Urothelium cell line (cell line): ENCODE results near the gene BCAS3.
A peak's percentile ranks its signal among the peaks of the same experiment; 100 is the strongest.
"Not testable (repeated sequence)": the region's sequence is repeated elsewhere in the genome, so short reads cannot be mapped to it uniquely, and the experiment has no call there.

Source experiments
- DNase-seq: peaks from one replicate; pipeline ENCODE4 v3.0.0; 2011; ENCODE audit warnings: low spot score, mixed read lengths
- FAIRE-seq: peaks from 2 replicates; lab custom pipeline; 2011; peaks lifted over from hg19 to GRCh38; lab: Jason Lieb, UNC

The BCAS3 gene

DNA sequence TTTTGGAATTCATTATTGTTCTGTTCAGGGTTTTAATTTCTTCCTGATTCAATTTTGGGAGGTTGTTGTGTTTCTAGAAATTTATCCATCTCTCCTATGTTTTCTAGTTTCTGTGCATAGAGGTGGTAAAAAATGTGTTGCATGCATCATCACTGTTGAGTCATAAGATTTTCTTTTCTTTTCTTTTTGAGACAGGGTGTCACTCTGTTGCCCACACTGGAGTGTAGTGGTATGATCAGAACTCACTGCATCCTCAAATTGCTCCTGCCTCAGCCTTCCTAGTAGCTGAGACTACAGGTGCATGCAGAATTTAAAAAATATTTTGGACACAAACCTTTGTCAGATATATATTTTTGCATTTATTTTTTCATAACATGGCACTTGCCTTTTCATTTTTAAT is 184.8 kb downstream of the BCAS3 start:
- DNase-seq (no peak), FAIRE-seq (no peak)

DNA sequence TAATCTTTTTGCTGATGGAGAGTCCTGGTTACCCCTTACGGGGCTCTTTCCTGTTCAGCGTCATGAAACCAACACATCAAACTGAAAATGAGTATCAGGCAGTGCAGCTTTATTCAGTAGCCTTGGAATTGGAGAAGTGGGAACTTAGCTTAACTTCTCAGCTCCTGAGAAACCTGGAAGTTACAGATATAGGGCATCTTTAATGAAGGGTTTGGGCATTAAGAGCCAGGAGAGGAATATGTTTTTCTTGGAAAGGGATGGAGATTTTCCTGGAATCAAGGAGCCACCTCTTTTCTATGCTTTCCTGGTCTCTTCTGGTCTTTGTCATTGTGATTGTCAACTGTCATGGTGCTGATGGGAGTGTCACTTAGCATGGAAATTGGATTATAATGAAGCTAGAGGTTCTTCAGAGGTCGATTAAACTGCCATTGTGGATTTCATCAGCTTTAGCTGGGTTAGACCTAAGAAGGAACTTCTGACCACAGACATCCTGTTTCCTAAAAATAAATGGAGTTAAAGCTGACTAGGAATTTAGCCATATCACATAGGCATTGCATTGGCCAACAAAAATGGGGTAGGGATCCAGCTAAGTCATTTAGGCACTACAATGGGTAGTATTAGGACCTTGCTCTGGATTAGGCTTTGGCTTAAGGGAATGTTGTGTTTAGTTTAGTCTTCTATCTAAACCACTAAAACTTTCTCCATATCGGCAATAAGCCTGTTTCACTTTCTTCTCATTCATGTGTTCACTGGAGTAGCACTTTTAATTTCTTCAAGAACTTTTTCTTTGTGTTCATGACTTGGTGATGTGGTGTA is 186.4 kb downstream of the BCAS3 start:
- FAIRE-seq (peak; percentile 72), DNase-seq (no peak)

DNA sequence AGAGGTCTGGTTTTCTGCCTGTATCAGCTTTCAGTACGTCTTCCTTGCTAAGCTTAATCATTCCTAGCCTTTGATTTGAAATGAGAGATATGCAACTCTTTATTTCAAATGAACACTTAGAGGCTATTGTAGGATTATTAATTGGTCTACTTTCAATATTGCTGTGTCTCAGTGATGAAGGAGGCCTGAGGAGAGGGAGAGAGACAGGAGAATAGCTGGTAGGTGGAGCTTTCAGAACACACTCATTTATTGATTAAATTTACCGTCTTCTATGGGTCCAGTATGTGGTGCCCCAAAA is 187.0 kb downstream of the BCAS3 start:
- FAIRE-seq (no peak), DNase-seq (no peak)

DNA sequence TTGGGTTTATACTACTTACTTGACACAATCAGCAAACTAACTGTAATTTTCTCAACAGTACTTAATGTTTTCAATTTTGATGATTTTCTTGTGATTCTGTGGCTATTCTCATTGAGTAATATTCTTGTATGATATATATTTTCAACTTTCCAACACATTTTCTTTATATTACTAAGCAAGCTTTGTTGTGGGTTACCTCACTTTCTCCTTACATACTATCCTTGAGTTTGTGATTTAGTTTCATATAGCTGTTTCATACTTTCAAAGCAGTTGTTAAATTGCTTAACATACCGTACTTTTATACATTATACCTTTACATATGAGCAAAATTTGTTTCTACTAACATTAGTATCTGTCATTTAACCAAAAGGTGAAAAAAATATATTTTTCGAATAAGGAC is 197.1 kb downstream of the BCAS3 start:
- DNase-seq (no peak), FAIRE-seq (no peak)

DNA sequence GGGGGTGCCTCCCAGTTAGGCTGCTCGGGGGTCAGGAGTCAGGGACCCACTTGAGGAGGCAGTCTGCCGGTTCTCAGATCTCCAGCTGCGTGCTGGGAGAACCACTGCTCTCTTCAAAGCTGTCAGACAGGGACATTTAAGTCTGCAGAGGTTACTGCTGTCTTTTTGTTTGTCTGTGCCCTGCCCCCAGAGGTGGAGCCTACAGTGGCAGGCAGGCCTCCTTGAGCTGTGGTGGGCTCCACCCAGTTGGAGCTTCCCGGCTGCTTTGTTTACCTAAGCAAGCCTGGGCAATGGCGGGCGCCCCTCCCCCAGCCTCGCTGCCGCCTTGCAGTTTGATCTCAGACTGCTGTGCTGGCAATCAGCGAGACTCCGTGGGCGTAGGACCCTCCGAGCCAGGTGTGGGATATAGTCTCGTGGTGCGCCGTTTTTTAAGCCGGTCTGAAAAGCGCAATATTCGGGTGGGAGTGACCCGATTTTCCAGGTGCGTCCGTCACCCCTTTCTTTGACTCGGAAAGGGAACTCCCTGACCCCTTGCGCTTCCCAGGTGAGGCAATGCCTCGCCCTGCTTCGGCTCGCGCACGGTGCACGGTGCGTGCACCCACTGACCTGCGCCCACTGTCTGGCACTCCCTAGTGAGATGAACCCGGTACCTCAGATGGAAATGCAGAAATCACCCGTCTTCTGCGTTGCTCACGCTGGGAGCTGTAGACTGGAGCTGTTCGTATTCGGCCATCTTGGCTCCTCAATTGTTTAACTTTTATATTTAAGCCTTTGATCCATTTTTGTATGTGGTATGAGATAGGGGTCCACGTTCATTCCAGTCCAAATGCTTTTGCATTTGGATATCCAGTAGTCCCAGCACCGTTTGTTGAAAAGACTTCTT is 209.3 kb downstream of the BCAS3 start:
- not testable (repeated sequence) for DNase-seq, FAIRE-seq

DNA sequence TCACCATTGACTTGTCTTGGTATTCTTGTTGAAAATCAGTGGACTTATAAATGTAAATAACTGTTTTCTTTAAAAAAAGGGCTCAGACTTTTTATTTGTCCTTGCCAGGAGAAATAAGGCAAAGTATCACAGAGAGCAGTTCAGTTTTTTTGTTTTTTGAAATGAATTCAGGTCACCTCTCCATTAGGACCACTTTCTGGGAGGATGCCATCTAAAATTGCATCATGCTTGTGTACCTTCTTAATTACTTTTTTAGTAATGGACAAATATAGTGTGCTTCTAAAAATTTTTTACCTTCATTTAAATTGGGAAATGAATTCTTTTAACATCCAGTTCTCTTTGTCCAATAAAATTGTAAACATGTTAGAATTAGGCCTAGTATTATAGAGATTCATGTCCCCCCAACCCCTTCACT is 210.0 kb downstream of the BCAS3 start:
- FAIRE-seq: no peak
- DNase-seq: no peak

DNA sequence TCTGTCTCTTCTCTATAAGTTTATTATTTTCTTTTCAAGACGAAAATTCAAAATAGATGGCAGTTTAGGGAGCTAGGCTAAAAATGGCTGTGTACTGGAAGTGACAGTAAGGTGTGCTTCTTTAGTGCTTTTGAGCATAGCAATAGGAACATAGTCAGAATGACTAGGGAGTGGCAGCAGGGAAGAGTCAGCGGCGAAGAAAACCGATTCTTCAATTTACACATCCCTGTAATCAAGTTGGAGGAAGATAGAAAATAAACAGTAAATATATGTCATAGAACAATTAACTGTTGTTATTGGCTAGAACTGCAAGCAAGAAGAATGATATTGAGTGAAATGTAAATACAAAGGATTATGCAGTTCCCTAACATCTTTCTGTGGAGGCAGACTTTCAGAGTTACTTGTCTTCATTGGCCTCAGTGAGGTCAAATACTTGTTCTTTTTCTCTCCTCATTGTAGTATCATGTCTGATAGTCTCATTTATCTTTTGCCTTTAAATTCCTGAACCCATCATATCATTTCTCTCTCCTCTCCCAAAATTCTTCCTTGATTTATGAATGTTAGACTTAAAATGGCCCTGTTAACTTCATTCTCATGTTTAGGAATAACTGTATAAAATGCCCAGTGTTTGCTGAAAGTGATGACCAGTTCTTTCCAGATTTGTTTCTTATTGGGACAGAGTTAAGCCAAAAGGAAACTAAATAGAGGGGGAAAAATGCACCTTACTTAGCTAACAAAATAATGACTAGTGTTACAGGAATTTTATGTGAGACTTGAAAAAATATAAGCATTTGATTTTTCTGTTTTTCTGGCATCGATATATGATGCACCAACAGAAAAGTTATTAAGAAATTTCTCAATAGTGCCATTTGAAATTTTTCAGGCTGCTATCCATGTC is 211.4 kb downstream of the BCAS3 start:
- no peak for FAIRE-seq
- DNase-seq: no peak

DNA sequence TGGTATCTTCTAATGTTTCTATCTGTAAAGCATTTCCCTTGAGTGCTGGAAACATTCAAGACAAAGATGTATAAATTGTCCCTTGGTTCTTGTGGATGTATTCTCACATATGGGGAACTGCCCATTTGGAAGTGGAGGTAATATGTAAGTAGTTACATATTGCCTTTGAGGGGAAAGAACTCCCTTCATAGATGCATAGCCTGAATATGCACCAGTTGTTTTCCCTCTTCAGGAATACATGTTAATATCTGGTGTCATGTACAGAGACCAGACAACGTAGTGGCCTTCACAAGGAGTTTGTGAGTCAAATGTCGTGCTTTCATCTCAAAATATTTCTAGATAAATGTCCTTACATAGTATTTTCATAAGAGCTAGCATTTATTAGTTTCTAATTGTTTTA is 213.5 kb downstream of the BCAS3 start:
- peak; percentile 5 for FAIRE-seq

DNA sequence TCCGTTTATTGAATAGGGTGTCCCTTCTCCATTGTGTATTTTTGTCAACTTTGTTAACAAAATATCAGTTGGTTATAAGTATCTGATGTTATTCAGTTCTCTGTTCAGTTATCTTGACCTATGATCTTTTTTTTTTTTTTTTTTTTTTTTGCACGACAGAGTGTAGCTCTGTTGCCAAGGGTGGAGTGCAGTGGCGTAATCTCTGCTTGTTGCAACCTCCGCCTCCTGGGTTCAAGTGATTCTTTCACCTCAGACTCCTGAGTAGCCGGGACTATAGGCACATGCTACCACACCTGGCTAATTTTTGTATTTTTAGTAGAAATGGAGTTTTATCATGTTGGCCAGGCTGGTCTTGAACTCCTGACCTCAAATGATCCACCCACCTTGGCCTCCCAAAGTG is 215.8 kb downstream of the BCAS3 start:
- DNase-seq: no peak
- no peak for FAIRE-seq

More for the DNA sequence above, 213.5 kb downstream of the BCAS3 start:
- DNase-seq: no peak

DNA sequence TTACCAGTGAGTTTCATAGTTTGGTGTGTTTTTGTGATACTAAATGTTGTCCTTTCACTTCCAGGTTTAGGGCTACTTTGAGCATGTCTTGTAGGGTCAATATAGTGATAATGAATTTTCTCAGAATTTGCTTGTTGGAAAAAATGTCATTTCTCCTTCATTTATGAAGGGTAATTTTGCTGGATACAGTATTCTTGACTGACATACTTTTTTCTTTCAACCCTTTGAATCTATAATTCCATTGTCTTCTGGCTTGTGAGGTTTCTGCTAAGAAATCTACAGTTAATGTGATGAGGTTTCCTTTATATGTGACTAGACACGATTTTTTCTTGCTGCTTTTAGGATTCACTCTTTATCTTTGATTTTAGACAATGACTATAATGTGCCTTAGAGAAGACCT is 219.3 kb downstream of the BCAS3 start:
- FAIRE-seq (peak; percentile 27), DNase-seq (no peak)

DNA sequence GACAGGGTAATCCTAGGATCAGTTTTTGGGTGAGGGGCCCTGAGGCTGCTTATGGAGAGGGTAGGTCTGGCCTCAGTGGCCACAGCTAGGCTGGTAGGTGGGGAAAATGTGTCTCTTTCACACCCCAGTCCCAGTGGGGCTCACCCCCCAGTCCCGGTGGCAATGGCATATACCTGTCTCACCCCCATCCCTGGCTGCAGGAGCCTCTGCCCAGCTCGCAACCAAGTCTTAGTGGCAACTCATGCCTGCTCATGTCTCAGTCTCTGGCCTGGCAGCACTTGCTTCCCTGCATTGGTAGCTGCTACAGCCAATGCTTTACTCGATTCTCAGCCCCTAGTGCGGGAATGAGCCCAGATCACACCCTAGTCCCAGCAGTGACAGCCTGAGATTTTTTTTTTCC is 221.5 kb downstream of the BCAS3 start:
- no peak for DNase-seq

DNA sequence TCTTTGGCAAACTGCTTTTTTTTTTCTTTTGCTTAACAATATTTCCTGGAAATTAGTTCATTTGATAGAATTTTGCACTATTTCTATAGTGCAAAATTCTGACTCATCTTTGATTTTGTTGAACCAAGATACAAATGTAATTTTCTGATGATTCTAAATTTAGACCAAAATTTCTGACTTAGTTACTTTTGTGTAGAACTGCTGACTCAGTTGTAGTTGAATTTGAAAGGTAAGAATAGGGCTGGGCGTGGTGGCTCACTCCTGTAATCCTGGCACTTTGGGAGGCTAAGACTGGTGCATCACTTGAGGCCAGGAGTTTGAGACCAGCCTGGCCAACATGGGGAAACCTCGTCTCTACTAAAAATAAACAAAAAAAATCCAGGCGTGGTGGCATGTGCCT is 223.0 kb downstream of the BCAS3 start:
- FAIRE-seq: no peak
- DNase-seq: no peak

More for the DNA sequence above, 221.5 kb downstream of the BCAS3 start:
- peak; percentile 81 for FAIRE-seq

DNA sequence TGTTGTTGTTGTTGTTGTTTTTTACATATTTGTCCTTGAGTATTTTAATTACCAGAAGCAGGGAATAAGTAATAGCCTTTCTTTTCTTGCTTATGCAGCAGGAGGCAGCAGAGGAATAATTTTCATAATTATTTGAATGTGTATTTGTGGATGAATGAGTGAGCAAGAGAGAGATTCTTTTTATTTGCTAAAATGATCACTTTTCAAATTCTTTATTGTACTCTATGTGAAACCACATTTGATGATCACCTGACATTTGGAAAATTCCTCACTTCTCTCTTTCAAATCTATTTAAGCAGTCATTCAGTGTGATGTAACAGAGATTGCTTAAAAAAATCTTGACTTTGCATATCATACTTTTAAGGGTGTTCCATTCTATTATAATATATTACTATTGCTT is 223.6 kb downstream of the BCAS3 start:
- DNase-seq (no peak), FAIRE-seq (no peak)

DNA sequence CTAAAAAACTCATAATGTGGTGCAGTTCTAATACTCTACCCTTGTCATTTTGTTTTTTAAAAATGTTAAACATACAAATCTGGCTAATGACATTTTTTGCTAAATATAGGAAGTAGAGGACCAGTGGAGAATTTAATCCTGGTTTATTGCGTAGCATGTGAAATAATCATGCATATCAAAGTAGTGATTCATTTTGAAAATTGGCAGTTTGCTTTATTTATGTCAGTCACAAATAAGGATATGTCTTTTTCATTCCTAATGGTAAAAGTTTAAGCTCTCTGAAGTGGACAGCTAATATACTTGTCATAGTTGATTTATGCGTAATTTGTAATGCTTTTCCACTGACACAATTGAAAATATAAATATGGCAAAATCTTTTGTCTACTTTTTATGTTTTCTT is 224.2 kb downstream of the BCAS3 start:
- FAIRE-seq (no peak), DNase-seq (no peak)

DNA sequence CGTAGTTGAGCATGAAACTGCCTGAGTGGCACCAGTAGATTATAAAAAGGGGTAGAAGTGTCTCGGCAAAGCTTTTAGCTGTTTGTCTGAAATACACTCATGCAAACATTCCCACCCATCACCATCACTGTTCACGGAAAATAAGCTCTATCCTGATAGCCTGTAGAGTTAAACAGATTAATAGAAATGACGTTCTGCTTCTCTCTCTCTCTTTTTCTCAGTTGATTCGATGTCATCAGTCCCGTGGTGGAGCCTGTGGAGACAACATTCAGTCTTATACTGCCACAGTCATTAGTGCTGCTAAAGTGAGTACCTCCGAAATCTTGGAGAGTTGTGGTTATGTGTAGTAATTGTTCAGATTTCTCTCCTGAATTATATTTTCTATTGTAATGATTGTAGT is 224.7 kb downstream of the BCAS3 start:
- DNase-seq (no peak), FAIRE-seq (peak; percentile 90)

DNA sequence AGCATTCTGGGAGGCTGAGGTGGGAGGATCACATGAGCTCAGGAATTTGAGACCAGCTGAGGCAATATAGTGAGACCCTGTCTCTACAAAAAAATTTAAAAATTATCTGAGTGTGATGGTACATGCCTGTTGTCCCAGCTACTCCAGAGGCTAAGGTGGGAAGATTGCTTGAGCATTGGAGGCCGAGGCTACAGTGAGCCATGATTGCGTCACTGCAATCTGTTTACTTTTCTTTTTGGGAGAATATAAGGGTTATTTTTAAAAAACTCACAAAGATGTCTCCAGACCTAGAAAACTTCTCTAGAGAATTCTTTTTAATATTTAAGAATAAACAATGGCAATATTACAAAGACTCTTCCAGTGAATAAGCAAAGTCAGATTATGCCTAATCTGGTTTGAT is 226.9 kb downstream of the BCAS3 start:
- DNase-seq (no peak), FAIRE-seq (no peak)

DNA sequence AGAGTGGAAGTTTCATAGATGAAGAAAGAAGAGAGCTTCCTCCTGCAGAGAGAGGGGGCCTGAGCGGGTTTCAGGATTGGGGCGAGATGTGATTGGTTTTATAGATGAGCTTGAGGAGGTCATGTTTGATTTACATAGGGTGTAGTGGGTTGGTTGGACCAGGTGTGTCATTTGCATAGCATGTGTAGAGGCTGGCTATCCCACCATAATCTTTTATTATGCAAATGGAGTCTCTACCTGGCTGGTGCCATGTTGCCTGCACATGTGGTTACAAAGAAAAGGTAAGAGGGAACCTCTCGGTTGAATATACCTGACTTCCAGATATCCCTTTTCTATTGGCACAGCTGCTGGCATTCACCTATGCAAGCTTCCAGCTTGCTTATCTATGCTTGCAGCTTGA is 228.1 kb downstream of the BCAS3 start:
- FAIRE-seq (no peak), DNase-seq (no peak)

DNA sequence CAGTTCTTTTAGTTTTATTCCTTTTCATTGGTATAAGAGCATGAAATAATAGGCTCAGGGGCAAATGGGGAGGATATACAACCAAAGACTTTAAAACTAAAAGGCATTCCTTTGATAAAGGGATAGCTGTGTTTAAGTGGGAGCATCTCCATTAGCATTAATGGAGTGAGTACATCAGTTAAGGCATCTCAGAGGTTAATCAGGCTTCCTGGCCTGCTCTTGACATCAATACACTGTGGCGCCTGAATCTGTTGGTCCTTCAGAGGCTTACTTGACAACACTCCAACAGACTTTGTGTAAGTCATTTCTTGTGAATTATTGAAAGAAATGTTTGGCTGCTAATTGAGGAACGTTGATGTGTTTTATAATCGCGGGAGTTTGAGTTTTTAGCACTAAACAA is 230.7 kb downstream of the BCAS3 start:
- DNase-seq (no peak), FAIRE-seq (no peak)

DNA sequence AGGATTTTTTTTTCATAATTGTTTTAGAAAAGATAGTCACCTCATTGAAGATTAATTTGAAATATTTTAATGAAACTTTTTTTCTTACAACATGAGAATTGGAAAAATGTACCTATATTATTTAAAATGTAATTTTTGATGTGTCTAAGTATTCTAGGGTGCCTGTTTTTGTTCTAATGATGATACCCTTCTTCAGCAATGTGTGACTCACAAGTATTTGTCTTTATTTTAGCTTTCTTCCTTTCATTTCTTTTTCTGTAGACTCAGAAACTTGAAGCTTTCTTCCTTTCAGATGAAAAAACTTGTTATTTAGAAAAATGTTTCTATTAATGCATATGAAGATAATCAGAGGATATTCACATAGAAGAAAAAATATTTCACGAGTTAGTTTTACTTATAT is 231.8 kb downstream of the BCAS3 start:
- no peak for FAIRE-seq
- no peak for DNase-seq

DNA sequence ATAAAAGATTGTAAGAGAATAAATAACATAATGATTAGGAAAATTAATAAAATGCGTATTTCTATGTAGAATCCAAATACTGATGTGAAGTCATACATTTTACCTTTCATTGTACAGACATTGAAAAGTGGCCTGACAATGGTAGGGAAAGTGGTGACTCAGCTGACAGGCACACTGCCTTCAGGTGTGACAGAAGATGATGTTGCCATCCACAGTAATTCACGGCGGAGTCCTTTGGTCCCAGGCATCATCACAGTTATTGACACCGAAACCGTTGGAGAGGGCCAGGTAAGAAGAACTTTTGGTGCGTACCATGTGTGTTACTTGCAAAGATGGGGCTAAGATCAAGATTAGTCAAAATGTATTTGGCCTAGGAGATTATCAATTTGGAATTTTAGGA is 232.8 kb downstream of the BCAS3 start:
- peak; percentile 91 for FAIRE-seq
- no peak for DNase-seq

DNA sequence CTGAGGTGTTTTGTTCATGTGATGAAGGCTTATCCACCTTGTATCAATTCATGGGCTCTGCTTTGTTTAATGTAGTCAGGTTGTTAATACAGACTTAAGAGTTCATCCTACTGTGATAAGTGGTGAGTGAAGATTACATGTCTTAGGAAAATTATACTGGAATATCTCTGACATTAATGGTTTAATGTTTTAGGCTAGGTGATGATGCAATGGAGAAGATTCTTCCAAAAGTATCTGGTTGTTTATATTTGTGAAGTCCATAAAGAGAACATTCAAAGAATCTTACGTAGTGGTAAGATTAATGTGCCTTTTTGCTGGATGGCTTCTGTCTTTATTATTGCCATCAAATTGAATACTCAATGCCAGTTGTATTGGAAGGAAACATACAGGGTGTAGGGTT is 236.4 kb downstream of the BCAS3 start:
- no peak for FAIRE-seq
- DNase-seq: no peak
